IPS-11a (cell line): ENCODE data around the gene MAPK9.
"Not testable (repeated sequence)": the region's sequence is repeated elsewhere in the genome, so short reads cannot be mapped to it uniquely, and the experiment has no call there.

ENCODE experiments used
- H3K4me3 ChIP-seq: one replicate; pipeline ENCODE4 v1.5.1; 2013; ENCODE audit warnings: low read depth, low read length, control low read depth

MAPK9 gene

DNA sequence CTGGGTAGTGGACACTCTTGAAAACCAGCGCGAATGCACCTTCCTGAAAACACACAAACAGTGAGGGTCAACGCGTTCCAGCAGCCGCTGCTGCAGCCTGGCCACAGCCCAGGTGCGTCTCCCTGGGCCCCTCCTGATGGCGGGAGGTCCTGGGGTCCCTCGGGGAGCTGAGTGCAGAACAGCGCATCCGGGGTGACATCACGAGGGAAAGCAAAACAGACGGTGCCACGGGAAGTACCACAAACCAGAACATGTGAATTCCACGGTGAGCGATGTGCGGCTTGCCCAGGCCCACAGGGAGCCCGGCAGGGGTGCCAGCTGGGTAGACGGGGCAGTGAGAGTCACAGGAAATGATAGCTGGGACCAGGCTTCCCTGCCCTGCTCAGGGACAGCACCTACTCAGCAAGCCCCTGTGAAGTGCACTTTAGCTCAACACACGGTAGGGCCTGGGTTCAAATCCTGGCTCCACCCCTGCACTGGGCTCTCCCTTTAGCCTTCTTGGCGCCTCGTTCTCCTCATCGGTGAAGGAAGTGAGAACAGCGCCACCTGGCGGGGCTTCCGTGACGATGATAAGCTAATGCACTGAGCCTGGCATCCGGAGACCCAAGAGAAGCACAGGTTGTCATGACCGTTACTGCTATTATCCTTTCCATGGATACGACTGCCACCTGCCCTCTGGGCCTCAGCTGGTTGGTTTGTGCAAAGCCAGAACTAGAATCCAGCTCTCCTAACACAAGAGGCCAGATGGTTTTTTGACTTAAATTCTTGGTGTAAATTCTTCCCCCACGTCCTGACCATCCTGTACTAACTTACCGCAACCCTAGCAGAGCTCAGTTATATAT is 36.6 kb upstream of the MAPK9 start:
- H3K4me3 ChIP-seq = no peak overlapping the region

DNA sequence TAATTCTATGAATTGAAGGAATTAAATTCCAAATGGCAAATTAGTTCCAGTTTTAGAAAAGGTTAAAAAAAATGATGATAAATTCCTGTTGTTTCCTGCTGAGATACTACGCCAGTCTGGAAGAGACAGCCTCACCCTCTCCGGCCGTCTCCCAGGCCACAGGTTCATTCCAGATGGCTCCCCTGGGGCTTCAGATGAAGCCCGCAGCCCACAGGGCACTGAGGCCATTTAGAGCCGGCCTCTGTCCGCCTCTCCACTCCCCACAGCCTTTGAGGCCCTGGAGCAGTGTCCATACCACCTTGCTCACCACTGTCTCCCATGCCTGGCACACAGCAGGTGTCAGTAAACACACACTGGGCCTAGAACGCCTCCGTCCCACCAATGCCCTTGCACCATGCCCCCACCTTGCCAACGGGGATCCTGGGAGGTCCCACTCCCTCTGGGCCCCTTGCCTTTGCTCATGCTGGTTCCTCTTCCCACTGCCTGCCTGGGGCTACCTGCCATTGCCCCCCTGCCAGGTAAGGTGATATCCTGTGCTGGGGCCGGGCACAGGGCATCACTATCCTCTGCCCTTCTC is 35.2 kb upstream of the MAPK9 start:
- no peak overlapping the region for H3K4me3 ChIP-seq

DNA sequence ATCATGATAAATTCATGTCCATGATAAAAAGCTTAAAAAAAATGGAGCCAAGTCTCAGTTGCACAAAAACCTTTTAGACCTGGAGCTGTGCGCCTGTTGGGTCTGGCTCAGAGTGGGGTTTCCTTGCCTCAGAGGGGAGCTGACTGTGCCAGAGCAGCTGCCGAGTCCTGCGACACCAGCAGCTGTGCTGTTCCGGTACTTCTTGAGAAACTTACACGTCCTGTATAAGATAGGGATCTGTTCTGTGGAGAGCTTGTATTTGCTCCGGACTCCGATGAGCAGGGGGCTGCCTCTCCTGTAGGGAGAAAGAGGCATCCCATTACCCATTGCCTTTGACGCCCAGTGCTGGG is 32.7 kb upstream of the MAPK9 start:
- no peak overlapping the region for H3K4me3 ChIP-seq

DNA sequence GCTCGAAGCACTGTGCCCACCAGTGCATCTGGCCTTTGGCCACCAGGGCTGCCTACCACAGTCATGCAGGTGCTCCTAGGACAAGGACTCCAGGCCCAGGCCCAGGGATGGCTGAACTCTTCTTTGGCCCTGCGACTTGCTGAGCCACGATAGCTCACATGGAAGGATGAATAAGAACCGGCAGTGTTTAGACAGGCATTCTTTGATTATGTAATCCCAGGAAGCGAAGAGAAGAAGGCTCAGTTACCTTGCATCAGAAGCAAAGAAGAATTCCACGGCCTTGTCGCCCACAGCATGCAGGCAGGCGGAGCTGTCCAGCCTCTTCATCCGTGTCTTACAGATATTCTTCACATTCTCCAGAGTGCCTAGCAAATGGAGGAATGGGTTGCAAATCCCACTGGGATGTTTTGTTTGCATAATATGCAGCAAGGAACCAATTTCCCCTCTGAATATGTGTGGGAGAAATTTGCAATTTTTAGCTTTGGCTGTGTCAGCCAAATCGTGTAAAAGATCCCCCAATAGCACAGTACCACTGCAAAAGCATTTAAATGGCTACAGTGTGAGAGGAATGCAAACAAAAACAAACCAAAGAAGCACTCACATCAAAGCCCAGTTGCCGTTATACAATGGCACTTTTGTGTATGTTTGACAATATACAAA is 32.2 kb upstream of the MAPK9 start:
- no peak overlapping the region for H3K4me3 ChIP-seq

DNA sequence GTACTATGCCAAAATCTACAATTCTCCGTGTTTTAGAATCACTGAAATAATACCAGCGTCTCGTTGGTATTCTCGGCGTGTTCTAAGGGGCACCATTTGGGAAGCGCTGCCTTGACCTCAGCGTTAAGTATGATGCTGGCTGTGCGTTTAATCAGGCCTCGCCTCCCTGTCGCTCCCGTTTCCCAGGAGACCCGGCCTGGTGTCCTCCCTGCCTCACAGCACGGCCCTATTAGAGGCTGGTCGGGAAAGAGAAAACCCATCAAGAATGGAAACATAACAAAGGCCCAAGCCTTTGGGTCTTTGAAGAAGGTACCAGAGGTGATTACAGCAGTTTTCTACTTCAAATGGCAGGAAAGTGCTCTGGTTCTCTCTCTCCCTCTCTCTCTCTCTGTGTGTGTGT is 31.3 kb upstream of the MAPK9 start:
- no peak overlapping the region for H3K4me3 ChIP-seq

DNA sequence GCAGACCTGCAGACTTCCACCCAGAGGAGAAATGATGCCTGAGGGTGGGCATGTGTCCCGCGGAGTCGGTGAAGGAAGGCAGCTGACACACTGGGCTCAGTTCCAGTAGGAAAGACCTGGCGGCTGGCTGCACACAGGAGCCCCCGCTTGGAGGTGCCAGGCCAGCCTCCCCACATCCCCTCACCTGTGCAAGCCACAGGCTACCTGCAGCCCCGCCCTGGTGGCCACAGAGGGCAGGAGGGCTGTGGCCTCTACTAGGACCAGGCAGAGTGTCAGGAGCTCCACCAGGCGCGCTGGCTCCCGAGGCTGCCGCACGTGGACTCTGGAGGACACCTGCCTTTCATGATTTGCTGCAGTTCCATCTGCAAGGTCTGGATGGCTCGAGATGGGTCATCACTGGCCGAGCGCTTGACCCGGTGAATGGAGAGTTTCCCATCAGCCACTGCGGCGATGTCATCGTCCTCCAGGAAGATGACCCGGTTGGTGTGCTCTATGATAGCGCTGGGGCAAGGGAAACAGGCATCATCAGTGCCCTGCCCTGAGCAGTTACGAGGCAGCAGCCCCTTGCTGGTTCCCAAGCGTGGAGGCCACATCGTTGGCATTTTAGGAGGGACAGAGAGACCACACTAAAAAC is 26.7 kb upstream of the MAPK9 start:
- H3K4me3 ChIP-seq = no peak overlapping the region

DNA sequence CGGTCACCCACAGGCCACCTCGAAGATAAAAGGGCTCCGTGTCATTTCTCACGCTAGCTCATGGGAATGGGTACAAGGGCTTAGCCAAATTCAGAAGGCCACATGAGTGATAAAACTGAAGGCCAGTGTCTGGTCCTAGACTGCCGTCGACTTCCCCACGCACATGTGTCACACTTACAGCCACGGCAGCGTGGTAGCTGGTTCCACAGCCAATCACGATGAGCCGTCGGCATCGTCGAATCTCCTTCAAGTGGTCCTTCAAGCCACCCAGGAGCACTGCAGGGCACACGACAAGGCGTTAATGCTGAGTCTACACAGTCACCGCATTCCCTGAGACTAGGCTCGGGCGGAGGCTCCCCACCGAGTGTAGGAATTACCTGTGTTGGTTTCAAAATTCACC is 24.7 kb upstream of the MAPK9 start:
- H3K4me3 ChIP-seq = no peak overlapping the region

DNA sequence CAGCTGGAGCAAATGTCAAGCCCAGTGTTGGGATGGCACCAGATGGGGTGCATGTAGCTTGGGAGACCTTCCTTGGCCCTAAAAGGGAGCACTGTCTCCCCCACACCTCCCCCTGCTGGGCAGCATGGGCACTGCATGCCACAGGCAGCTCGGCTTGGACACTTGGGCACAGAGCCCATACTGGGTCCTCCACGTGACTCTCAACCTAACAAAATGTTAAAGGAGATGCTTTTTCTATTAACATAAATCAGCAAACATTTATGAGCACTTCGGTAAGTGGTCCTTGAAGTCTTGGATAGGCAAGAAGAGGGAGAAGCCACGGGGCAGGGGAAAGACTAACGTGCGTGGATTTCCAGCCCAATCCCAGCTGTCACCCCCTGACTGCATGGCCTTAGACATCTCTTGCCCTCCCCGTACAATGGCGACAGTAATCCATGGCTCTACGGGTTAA is 23.9 kb upstream of the MAPK9 start:
- H3K4me3 ChIP-seq = no peak overlapping the region

DNA sequence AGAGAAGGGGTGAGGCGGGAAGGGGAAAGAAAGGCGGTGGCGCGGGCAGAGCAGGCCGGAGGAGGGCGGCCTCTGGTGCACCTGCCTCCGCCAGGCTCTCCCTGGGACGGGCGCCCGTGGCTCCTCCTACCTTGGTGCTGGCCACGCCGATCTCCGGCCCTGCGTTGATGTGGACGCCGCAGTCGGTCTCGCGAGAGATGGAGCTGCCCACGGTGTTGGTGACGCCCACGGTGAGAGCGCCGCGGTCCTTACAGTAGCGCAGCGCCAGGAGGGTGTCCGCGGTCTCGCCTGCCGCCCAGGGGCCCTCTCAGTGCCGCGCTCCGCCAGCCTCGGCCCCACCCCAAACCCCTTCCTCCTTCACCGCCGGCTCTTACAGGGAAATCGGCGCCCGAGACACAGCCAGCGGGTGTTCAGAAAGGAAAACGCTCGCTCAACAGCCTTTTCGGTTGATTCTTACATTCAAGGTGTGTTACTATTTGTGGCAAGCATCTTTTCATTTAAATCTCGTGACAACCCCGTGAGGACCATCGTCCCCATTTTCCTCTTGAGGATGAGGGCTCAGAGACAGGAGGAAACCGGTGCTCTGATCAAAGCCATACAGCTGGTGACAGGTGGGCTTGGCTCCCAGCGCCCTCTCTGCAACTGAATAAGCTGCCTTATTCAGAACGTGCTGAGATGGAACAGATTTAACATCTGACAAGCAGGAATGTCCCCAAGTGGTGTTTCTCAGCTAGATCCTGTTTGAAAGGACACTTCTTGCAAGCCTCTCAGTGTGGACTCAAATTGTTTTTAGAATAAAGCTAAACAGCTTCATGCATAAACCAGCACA is 22.0 kb upstream of the MAPK9 start:
- H3K4me3 ChIP-seq = no peak overlapping the region

DNA sequence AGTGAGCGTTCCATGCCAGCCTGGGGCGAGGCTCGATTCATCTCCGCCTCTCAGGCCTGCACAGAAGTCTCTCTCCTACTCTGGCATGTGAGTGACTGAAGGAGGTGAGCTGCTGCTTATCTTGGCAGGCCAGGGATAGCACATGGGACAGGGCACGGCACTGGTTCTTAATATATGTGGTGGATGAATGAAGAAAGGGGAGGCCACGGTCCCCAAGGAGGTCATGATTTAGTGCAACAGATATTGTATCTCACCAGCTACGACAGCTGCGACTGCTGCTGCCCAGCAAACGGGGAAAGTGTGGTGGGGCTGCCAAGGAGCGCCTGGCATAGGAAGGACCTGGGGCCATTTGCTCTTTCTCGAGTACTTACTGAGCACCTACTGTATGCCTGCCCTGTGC is 19.3 kb upstream of the MAPK9 start:
- no peak overlapping the region for H3K4me3 ChIP-seq

DNA sequence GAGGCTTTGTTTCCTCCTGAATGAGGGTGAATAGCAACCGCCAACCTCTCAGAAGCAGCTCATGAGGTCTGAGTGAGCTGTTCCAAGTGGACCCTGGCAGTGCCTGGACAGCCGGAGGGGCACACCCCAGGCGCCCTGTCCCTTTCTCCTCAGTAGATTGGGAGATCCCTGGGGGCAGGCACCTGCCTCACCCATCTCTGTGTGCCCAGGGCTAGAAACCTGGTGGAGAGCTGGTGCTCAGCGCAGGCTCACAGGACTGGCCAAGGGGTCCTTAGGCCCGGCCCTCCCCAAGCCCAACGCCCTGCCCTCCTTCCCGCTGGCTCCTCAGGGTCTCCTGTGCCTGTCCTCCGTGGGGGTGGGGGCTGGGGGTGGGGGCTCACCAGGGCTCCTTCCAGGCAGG is 14.9 kb upstream of the MAPK9 start:
- H3K4me3 ChIP-seq = no peak overlapping the region

DNA sequence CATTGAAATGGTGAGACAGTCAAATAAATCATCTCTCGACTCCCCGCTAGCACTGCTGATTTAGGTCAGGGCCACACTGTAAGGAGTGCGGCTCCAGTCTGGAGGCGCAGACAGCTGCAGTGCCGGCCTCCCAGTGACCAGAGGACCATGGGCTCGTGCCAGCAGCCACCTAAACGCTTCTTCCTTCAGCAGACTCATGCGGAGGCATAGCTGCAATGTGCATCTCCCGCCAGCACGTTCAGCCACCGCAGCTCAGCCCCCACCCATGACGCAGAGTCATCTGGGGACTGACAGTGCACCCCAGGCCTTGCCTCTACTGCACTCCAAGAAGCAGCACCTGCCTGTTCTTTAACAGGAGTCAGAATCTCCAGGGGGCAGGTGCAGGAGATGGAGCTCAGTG is 13.6 kb upstream of the MAPK9 start:
- no peak overlapping the region for H3K4me3 ChIP-seq

DNA sequence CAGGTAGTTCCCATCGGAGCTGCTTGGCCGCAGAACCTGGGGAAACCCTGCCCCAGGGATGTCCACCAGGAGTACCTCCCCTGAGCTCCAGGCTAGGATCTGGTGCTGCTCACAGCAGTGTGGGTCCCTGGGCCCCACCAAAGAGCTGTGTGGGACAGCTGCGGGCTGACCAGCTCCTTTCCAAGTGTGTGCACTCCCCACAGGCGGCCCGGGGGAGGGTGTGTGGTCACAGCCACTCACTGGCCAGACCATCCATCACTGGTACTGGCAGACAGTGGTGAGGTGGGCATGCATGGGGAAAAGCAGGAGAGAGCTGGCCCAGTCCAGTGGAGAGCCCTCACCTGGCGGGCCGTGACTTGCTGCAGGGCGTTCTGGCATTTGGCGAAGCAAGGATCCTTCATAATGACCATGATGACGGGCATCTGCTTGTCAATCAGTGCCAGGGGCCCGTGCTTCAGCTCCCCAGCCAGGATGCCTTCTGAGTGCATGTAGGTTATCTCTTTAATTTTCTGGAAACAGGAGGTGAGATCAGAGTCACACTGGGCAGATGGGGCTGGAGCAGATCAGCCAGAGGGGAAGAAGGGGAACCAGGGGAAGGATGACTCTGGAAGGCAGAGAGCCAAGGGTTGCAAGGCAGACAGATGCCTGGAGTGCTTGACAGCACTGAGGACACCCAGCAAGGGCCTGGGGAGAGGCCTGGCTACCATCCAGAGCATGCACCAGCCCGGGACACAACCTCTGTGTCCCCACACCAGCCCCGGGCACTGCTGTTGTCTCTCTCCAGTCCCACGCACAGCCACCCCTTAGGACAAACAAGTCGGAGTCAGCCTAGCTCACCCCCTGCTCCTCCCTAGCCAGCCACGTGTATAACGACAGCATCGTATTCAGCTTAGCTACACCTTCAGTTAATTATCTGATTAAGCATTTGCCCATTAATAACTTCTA is 12.8 kb upstream of the MAPK9 start:
- H3K4me3 ChIP-seq = no peak overlapping the region

DNA sequence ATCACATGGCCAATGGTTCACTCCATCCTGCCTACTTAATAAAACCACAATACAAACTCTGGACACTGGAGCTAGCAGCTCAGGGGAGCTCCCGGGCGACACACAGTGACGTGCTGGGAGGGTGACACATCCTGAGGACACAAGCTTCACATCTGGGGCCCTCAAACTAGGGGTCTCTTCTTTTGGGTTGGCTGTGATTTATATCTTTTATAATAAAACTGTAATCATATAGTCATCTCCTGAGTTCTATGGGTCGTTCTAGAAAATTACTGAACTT is 12.1 kb upstream of the MAPK9 start:
- H3K4me3 ChIP-seq = no peak overlapping the region

DNA sequence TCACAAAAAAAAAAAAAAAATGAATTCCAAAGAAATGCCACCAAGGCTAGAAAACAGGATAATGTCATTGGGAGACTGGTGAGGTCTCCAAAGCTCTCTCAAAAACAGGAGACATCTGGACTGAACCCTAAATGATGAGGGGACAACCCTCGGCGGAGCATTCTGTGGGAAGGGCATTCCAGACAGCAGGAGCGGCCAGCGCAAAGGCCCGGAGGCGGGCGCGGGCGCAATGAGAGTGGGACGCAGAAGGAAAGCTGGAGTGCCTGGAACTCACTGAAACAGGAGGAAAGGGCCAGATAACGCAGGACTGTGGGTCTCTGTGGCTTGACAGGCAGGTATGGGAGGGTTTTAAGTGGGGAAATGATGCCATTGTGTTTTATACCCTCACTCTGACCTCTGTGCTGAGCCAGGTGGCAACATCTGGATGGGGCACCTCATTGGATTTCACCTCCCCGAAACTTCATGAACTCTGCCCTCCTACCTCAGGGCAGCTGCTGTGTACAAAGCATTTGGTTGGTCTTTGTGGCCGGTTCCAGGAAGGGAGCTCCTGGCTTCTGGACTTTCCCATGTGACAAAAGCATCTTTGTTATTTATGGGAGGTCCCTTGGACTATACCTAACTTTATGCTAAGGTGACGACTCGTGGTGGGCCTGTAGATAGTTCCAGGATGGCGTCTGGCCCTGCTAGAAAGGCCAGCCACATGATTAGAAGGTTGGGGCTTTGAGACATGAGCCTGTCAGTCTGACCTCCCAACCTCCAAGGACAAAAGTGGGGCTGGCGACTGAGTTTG is 11.5 kb upstream of the MAPK9 start:
- H3K4me3 ChIP-seq = no peak overlapping the region

DNA sequence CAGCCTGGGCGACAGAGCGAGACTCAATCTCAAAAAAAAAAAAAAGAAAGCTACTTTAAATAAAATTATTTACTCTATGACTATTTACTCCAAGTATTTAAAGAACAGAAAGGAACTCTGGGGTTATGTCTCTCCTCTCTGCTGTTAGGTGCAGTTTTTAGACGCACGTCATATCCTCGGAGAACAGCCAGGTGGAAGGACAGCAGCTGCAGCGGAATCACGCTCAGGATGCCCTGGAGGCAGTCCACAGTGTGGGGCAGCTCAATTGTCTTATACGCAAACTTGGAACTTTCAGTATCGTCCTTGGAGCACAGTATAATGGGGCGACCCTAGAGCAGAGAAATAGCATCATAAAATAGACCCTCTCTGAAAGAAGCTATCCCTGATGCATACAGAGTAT is 10.4 kb upstream of the MAPK9 start:
- H3K4me3 ChIP-seq = no peak overlapping the region

DNA sequence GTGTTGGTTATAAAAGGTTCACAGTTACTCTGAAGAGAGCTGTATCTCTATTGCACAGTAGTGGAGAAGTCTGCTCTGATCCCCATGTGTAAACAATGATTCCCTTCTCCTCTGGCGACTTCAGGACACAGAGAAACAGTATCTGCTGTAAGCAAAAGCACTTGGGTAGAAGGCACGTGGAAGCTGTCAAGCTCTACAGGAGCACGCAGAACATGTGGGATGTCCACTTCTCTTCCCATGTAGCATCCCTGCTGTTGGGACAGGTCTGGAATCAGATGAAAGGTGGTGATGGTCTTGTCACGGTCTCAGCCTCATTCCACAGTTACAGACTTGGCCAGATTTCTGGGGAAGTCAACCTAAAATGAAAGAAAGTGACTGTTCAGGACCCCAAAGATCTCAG is 9.4 kb upstream of the MAPK9 start:
- H3K4me3 ChIP-seq = no peak overlapping the region

DNA sequence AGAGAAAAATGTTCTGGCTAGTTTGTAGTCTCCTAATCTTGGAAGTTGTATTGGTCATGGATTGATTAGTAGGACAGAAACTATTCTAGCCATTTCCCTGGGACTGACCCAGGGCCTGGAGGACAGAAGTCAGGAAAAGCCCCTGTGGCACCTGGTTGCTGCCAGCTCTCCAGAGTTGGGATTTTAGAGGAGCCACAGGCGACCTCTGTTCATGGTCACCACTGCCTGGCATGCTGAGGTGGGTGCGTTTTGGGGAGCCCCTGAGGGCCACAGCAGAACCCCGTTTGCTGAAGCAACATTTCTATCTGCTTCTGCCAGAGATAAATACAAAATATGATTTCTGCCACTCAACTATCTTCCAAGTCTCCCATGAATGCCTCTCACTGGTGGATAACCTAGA is 7.6 kb upstream of the MAPK9 start:
- no peak overlapping the region for H3K4me3 ChIP-seq

DNA sequence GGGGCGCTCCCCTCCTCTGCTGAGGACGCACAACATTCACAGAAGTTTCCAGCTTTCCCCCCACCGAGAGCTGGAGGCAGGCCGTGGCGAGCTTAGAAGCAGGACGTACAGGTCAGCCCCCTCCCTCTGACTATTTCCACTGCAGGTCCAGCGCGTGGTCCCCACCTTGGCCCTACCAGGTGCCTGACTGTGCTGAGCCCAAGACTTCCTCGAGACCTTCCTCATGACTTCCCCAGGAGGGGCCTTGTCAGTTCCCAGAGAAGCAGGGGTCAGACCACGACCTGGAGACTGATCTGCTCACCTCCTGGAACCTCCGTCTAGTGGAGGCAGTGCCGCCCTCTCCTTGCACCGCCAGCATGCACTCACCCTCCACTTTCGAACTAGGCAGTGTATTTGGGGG is 7.1 kb upstream of the MAPK9 start:
- not testable (repeated sequence) for H3K4me3 ChIP-seq
